H9 (cell line): ENCODE measurements around the gene SPRYD3. TPM values are rescaled to one million over a fixed set of nuclear protein-coding genes. Genes with fewer than 3 reads are reported as not detected.

ENCODE experiments used
- DNase-seq: peaks from one replicate; pipeline ENCODE4 v3.0.0-alpha.2; 2017
- H2AFZ ChIP-seq: one replicate; pipeline ENCODE4 v1.6.1; 2013; ENCODE audit warnings: mild to moderate bottlenecking, low read length, control low read depth, moderate library complexity
- H2AK5ac ChIP-seq: 2 replicates; pipeline ENCODE4 v1.6.1; 2013; ENCODE audit warnings: low read length, control low read depth, mixed read lengths; ENCODE audit not compliant: insufficient read length
- H2BK120ac ChIP-seq: one replicate; pipeline ENCODE4 v1.6.1; 2013; ENCODE audit warnings: low read depth, mild to moderate bottlenecking, low read length, control low read depth, inconsistent platforms; ENCODE audit not compliant: poor library complexity, severe bottlenecking
- H2BK12ac ChIP-seq: 2 replicates; pipeline ENCODE4 v1.6.1; 2013; ENCODE audit warnings: low read length, control low read depth, mixed read lengths, low read depth; ENCODE audit not compliant: insufficient read length
- H2BK15ac ChIP-seq: 2 replicates; pipeline ENCODE4 v1.6.1; 2013; ENCODE audit warnings: low read depth, low read length, control low read depth
- H2BK20ac ChIP-seq: one replicate; pipeline ENCODE4 v1.6.1; 2013; ENCODE audit warnings: low read depth, mild to moderate bottlenecking, low read length, control low read depth, inconsistent platforms; ENCODE audit not compliant: poor library complexity, severe bottlenecking
- H2BK5ac ChIP-seq: 2 replicates; pipeline ENCODE4 v1.6.1; 2013; ENCODE audit warnings: low read length, control low read depth, mixed read lengths; ENCODE audit not compliant: insufficient read length
- H3K14ac ChIP-seq: 2 replicates; pipeline ENCODE4 v1.6.1; 2013; ENCODE audit warnings: low read length, control low read depth; ENCODE audit not compliant: insufficient read depth
- H3K18ac ChIP-seq: 2 replicates; pipeline ENCODE4 v1.6.1; 2013; ENCODE audit warnings: low read depth, mild to moderate bottlenecking, mixed read lengths, low read length, control low read depth; ENCODE audit not compliant: insufficient read length
- H3K23ac ChIP-seq: 2 replicates; pipeline ENCODE4 v1.6.1; 2013; ENCODE audit warnings: low read length, control low read depth, mixed read lengths, low read depth; ENCODE audit not compliant: insufficient read length
- H3K23me2 ChIP-seq: 2 replicates; pipeline ENCODE4 v1.6.1; 2013; ENCODE audit warnings: low read depth, mild to moderate bottlenecking, mixed read lengths, low read length, control low read depth; ENCODE audit not compliant: insufficient read length, poor library complexity, severe bottlenecking
- H3K27ac ChIP-seq: 2 replicates; pipeline ENCODE4 v1.5.1; 2013; ENCODE audit warnings: low read length, control low read depth, mixed read lengths, low read depth; ENCODE audit not compliant: insufficient read length
- H3K27me3 ChIP-seq: 2 replicates; pipeline ENCODE4 v1.6.1; 2013; ENCODE audit warnings: low read length, control low read depth, inconsistent platforms; ENCODE audit not compliant: insufficient read depth
- H3K4ac ChIP-seq: 2 replicates; pipeline ENCODE4 v1.6.1; 2013; ENCODE audit warnings: low read depth, mild to moderate bottlenecking, control low read depth, inconsistent platforms, low read length, moderate library complexity
- H3K4me1 ChIP-seq: 2 replicates; pipeline ENCODE4 v1.6.1; 2013; ENCODE audit warnings: low read length, control low read depth, inconsistent platforms; ENCODE audit not compliant: insufficient read depth
- H3K4me2 ChIP-seq: 2 replicates; pipeline ENCODE4 v1.6.1; 2013; ENCODE audit warnings: low read length, control low read depth, mixed read lengths; ENCODE audit not compliant: insufficient read length, insufficient read depth
- H3K56ac ChIP-seq: 2 replicates; pipeline ENCODE4 v1.6.1; 2013; ENCODE audit warnings: low read depth, mild to moderate bottlenecking, mixed read lengths, low read length, control low read depth; ENCODE audit not compliant: insufficient read length
- H3K79me1 ChIP-seq: 2 replicates; pipeline ENCODE4 v1.6.1; 2013; ENCODE audit warnings: low read depth, mild to moderate bottlenecking, moderate library complexity, low read length, control low read depth, inconsistent platforms; ENCODE audit not compliant: insufficient read depth, poor library complexity, severe bottlenecking
- H3K79me2 ChIP-seq: 2 replicates; pipeline ENCODE4 v1.6.1; 2013; ENCODE audit warnings: low read length, control low read depth, inconsistent platforms; ENCODE audit not compliant: insufficient read depth
- H3K9ac ChIP-seq: 2 replicates; pipeline ENCODE4 v1.6.1; 2013; ENCODE audit warnings: low read length, control low read depth, mixed read lengths; ENCODE audit not compliant: insufficient read length; ENCODE audit errors: extremely low read depth
- H3K9me3 ChIP-seq: one replicate; pipeline ENCODE4 v1.6.1; 2013; ENCODE audit warnings: low read depth, low read length, inconsistent platforms; ENCODE audit not compliant: control insufficient read depth
- H3T11ph ChIP-seq: one replicate; pipeline ENCODE4 v1.6.1; 2013; ENCODE audit warnings: mild to moderate bottlenecking, low read length, control low read depth, inconsistent platforms
- H4K20me1 ChIP-seq: one replicate; pipeline ENCODE4 v1.6.1; 2013; ENCODE audit not compliant: control insufficient read depth, insufficient read length, insufficient read depth
- H4K5ac ChIP-seq: 2 replicates; pipeline ENCODE4 v1.6.1; 2013; ENCODE audit warnings: low read depth, mild to moderate bottlenecking, mixed read lengths, low read length, control low read depth; ENCODE audit not compliant: insufficient read length
- H4K8ac ChIP-seq: replicated peaks from 2 replicates; pipeline ENCODE4 v1.6.1; 2013; ENCODE audit warnings: low read length, control low read depth, mixed read lengths, low read depth; ENCODE audit not compliant: insufficient read length
- H4K91ac ChIP-seq: 2 replicates; pipeline ENCODE4 v1.6.1; 2013; ENCODE audit warnings: low read depth, mild to moderate bottlenecking, moderate library complexity, mixed read lengths, low read length, control low read depth; ENCODE audit not compliant: insufficient read length
- H3K27ac Mint-ChIP-seq, 3 experiments: 2 replicates in 2 of 3; 3 replicates in 1 of 3; pipeline ENCODE4 v1.8.0; 2020 to 2021; ENCODE audit warnings: mixed read lengths in 3 of 3, mild to moderate bottlenecking in 1 of 3, moderate library complexity in 1 of 3
- H3K27me3 Mint-ChIP-seq: 2 replicates; pipeline ENCODE4 v1.8.0; 2021; ENCODE audit warnings: low read depth, mild to moderate bottlenecking, moderate library complexity, mixed read lengths
- H3K36me3 Mint-ChIP-seq, 3 experiments: 2 replicates in 2 of 3; 3 replicates in 1 of 3; pipeline ENCODE4 v1.8.0; 2020 to 2021; ENCODE audit warnings: low read depth in 3 of 3, mixed read lengths in 3 of 3; ENCODE audit not compliant: insufficient read depth in 1 of 3
- H3K4me1 Mint-ChIP-seq, 2 experiments: 2 replicates each; pipeline ENCODE4 v1.8.0; 2020; ENCODE audit warnings: mixed read lengths in 2 of 2
- H3K4me3 Mint-ChIP-seq, 2 experiments: 2 replicates in 1 of 2; 3 replicates in 1 of 2; pipeline ENCODE4 v1.8.0; 2020 to 2021; ENCODE audit warnings: mild to moderate bottlenecking in 2 of 2, mixed read lengths in 2 of 2, moderate library complexity in 1 of 2
- H3K9me3 Mint-ChIP-seq, 2 experiments: 2 replicates in 1 of 2; 3 replicates in 1 of 2; pipeline ENCODE4 v1.8.0; 2020; ENCODE audit warnings: mild to moderate bottlenecking in 2 of 2, mixed read lengths in 2 of 2, moderate library complexity in 1 of 2
- CTCF ChIP-seq: fragments of 200-600 bp; sonication (generic); conservative IDR thresholded peaks from 3 replicates; pipeline ENCODE4 v1.8.0; 2021; ENCODE audit warnings: antibody characterized with exemption, mild to moderate bottlenecking
- WGBS: extraction: QIAGEN DNeasy Blood & Tissue Kit; methylation state at CpG from one replicate; pipeline ENCODE4 v1.1.7; 2013; ENCODE audit warnings: missing lambda C conversion rate, low lambda C conversion rate, mixed read lengths; ENCODE audit not compliant: insufficient read length; ENCODE audit errors: extremely low coverage; 5-methylcytosine and 5-hydroxymethylcytosine counted together
- total RNA-seq: library from RNA; stranded (reverse); gene quantifications from 2 replicates; pipeline ENCODE4 v1.2.1, GENCODE V29; 2021

The SPRYD3 gene
- total RNA-seq, 1 experiment from 2014 or later, result 6.5 TPM

GRCh38 chr12:53068811-53069585 lies 10.2 kb downstream of the SPRYD3 start:
- Mint-ChIP-seq H3K4me3 (peak overlapping the region in 1 of 2 experiments; percentile 38; a peak in 1 of 5 replicates), H3K27ac (peak overlapping the region; percentile 25 to 70 (median 28); a peak in 2 of 7 replicates), H3K36me3 (peaks cover 6 to 17% (median 14%) of the 10 kb centered on the region in 3 experiments), H3K4me1 (peaks cover 46% of the 10 kb centered on the region in 2 experiments), H3K9me3 (no peaks in the 10 kb centered on the region), H3K27me3 (peaks cover 10% of the 10 kb centered on the region)
- no peak overlapping the region for H2AFZ ChIP-seq
- no peak overlapping the region for H4K5ac ChIP-seq
- no peak overlapping the region for H3K27ac ChIP-seq
- H3K79me2 ChIP-seq, result no peaks in the 10 kb centered on the region
- no peak overlapping the region for H4K91ac ChIP-seq
- H2BK12ac ChIP-seq, result no peak overlapping the region
- H2AK5ac ChIP-seq, result no peak overlapping the region
- TF ChIP-seq CTCF, result no peak
- H3K4me1 ChIP-seq, result peaks cover 3% of the 10 kb centered on the region; the same call in 1 of the 2 replicates
- no peak overlapping the region for H2BK120ac ChIP-seq
- WGBS, result no CpG with 5 or more reads among the region's 15 CpGs
- no peak overlapping the region for H3K56ac ChIP-seq
- H3K23me2 ChIP-seq, result no peaks in the 10 kb centered on the region
- H2BK5ac ChIP-seq, result no peak overlapping the region
- no peak overlapping the region for H3T11ph ChIP-seq
- peak; percentile 34 for DNase-seq
- no peak overlapping the region for H3K14ac ChIP-seq
- H2BK20ac ChIP-seq, result no peak overlapping the region
- H3K4me2 ChIP-seq, result no peak overlapping the region
- H3K79me1 ChIP-seq, result no peaks in the 10 kb centered on the region
- no peaks in the 10 kb centered on the region for H4K20me1 ChIP-seq
- H4K8ac ChIP-seq, result no peak overlapping the region
- H3K27me3 ChIP-seq, result peaks cover 2% of the 10 kb centered on the region; the same call in 1 of the 2 replicates
- H2BK15ac ChIP-seq, result no peak overlapping the region
- no peak overlapping the region for H3K4ac ChIP-seq
- no peak overlapping the region for H3K18ac ChIP-seq
- no peaks in the 10 kb centered on the region for H3K9me3 ChIP-seq
- no peak overlapping the region for H3K23ac ChIP-seq
- H3K9ac ChIP-seq, result no peak overlapping the region
